SK-N-SH (cell line): Measurements from ENCODE around the gene BLVRA.

Experiments
- CTCF ChIP-seq: fragments of 200-600 bp; sonication (generic); IDR thresholded peaks from 2 replicates; pipeline ENCODE4 v1.6.1; 2017; ENCODE audit warnings: antibody characterized with exemption, mild to moderate bottlenecking, moderate library complexity
- ELF1 ChIP-seq: IDR thresholded peaks from 2 replicates; pipeline ENCODE4 v1.4.0; 2012
- NFIC ChIP-seq: IDR thresholded peaks from 2 replicates; pipeline ENCODE4 v1.4.0; 2012; ENCODE audit warnings: borderline replicate concordance
- POLR2AphosphoS5 ChIP-seq: IDR thresholded peaks from 2 replicates; pipeline ENCODE4 v1.6.1; 2012; ENCODE audit warnings: low read depth, low read length
- RAD21 ChIP-seq: IDR thresholded peaks from 2 replicates; pipeline ENCODE4 v1.6.1; 2012; ENCODE audit warnings: mild to moderate bottlenecking, low read length
- TCF12 ChIP-seq: IDR thresholded peaks from 2 replicates; pipeline ENCODE4 v1.4.0; 2012
- USF1 ChIP-seq: IDR thresholded peaks from 2 replicates; pipeline ENCODE4 v1.4.0; 2012; ENCODE audit warnings: low read depth, borderline replicate concordance

- TF ChIP-seq POLR2AphosphoS5 (no peak), TCF12 (no peak), USF1 (no peak), NFIC (no peak), CTCF (no peak), RAD21 (no peak), ELF1 (no peak)
Observed at GRCh38 chr7:43768887-43769272, 10.4 kb downstream of the BLVRA start.
